ENCODE data around the gene TMEM215.

DNA sequence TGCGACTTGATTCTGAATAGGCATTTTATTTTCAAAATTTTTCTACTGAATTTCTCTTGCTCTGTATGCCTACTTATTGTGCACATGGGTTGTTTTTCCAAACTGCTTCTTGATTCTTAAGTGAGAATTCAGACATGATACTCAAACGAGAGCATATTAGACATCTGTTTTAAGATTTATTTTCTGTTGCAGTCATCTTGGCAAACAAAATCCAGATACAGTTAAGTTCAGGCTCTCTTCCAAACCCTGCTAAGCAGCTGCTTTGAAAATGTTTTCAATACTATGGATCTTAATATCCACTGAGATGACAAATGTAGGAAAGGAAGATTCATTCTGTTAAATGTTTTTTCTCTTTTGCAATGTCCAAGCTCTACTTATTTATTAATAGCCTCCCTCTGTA, 4.5 kb downstream of the TMEM215 start:
- TF ChIP-seq, protein P1, sequence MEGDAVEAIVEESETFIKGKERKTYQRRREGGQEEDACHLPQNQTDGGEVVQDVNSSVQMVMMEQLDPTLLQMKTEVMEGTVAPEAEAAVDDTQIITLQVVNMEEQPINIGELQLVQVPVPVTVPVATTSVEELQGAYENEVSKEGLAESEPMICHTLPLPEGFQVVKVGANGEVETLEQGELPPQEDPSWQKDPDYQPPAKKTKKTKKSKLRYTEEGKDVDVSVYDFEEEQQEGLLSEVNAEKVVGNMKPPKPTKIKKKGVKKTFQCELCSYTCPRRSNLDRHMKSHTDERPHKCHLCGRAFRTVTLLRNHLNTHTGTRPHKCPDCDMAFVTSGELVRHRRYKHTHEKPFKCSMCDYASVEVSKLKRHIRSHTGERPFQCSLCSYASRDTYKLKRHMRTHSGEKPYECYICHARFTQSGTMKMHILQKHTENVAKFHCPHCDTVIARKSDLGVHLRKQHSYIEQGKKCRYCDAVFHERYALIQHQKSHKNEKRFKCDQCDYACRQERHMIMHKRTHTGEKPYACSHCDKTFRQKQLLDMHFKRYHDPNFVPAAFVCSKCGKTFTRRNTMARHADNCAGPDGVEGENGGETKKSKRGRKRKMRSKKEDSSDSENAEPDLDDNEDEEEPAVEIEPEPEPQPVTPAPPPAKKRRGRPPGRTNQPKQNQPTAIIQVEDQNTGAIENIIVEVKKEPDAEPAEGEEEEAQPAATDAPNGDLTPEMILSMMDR (IDR thresholded peaks at IDR 0.05; ENCODE audit: low read depth, low read length), result no peak
- no peak for TF ChIP-seq POLR2A (IDR thresholded peaks at IDR 0.05; ENCODE audit: extremely low read depth, insufficient read length)

Measured in NB4 (cell line).